K562 (cell line): ENCODE measurements around the gene CCDC34. TPM values are rescaled to one million over a fixed set of nuclear protein-coding genes. Genes with fewer than 3 reads are reported as not detected.
A peak's percentile ranks its signal among the peaks of the same experiment; 100 is the strongest.

Experiments
- ATAC-seq: fragments of 200-7000 bp; cut with Tn5 transposase; 3 replicates; pipeline ENCODE4 v1.9.1; 2020; ENCODE audit warnings: moderate library complexity
- BruUV-seq: library from RNA; stranded (reverse); fragments of 400-500 nt; replicated peaks from 2 replicates; lab custom pipeline; 2021; lab: Mats Ljungman, UMichigan
- CTCF ChIA-PET: fragments of 300-600 bp; formaldehyde crosslinking; extraction: SDS; loops from one replicate; lab custom pipeline; 2021; ENCODE audit warnings: low intra/inter-chr PET ratio; lab: Yijun Ruan, JAX
- POLR2A ChIA-PET: fragments of 300-600, 350-650 bp; sonication (Branson Sonifier 250); formaldehyde crosslinking; extraction: SDS; loops from one replicate; lab custom pipeline; 2021; ENCODE audit warnings: antibody characterized with exemption, inconsistent platforms; lab: Yijun Ruan, JAX
- DNase-seq, 4 experiments: peaks; one replicate each; pipeline versions ENCODE4 v3.0.0 to v3.0.0-alpha.2; 2011 to 2018; ENCODE audit warnings: low spot score in 3 of 4, mixed read lengths in 3 of 4; ENCODE audit errors: extremely low read depth in 1 of 4
- FAIRE-seq: peaks from 2 replicates; lab custom pipeline; 2011; peaks lifted over from hg19 to GRCh38; lab: Jason Lieb, UNC
- H2AFZ ChIP-seq: 2 replicates; pipeline ENCODE4 v1.6.0; 2011; ENCODE audit warnings: low read depth, low read length, control low read depth, inconsistent platforms
- H3K27ac ChIP-seq: fragments of 200-600 bp; 3 replicates; pipeline ENCODE4 v1.8.0; 2011; ENCODE audit warnings: low read depth, mild to moderate bottlenecking, control low read depth, inconsistent platforms, low read length, moderate library complexity, mixed read lengths; ENCODE audit errors: extremely low read depth
- H3K27me3 ChIP-seq, 2 experiments: fragments of 300-600 bp in 1 of 2; 2 replicates in 1 of 2; 3 replicates in 1 of 2; pipeline versions ENCODE4 v1.6.0 to v1.8.0; 2011; ENCODE audit warnings: inconsistent platforms in 2 of 2, low read length in 2 of 2, mild to moderate bottlenecking in 1 of 2, mixed read lengths in 1 of 2, moderate library complexity in 1 of 2; ENCODE audit not compliant: control insufficient read depth in 2 of 2, insufficient read depth in 2 of 2
- H3K36me3 ChIP-seq: fragments of 300-600 bp; 3 replicates; pipeline ENCODE4 v1.8.0; 2011; ENCODE audit warnings: mild to moderate bottlenecking, low read length, inconsistent platforms; ENCODE audit not compliant: control insufficient read depth, insufficient read depth
- H3K4me1 ChIP-seq, 2 experiments: fragments of 200-600 bp in 1 of 2; replicated peaks in 1 of 2; 2 replicates in 1 of 2; 3 replicates in 1 of 2; pipeline versions ENCODE4 v1.5.1 to v1.8.0; 2011; ENCODE audit warnings: inconsistent platforms in 2 of 2, low read length in 2 of 2, mild to moderate bottlenecking in 1 of 2, mixed read lengths in 1 of 2, moderate library complexity in 1 of 2; ENCODE audit not compliant: control insufficient read depth in 2 of 2, insufficient read depth in 2 of 2
- H3K4me2 ChIP-seq: 2 replicates; pipeline ENCODE4 v1.6.1; 2011; ENCODE audit warnings: low read length, control low read depth, inconsistent platforms, mixed read lengths; ENCODE audit not compliant: insufficient read depth
- H3K4me3 ChIP-seq: fragments of 200-600 bp; sonication (generic), shearing (Covaris generic); 2 replicates; pipeline ENCODE4 v1.5.1; 2016; ENCODE audit warnings: control low read depth, inconsistent platforms
- H3K79me2 ChIP-seq: fragments of 200-600 bp; 3 replicates; pipeline ENCODE4 v1.8.0; 2011; ENCODE audit warnings: low read length, inconsistent platforms; ENCODE audit not compliant: control insufficient read depth, insufficient read depth
- H3K9ac ChIP-seq, 2 experiments: 2 replicates each; pipeline versions ENCODE4 v1.6.0 to v1.6.1; 2011; ENCODE audit warnings: low read depth in 2 of 2, low read length in 2 of 2, control low read depth in 1 of 2, inconsistent platforms in 1 of 2, mild to moderate bottlenecking in 1 of 2, mixed read lengths in 1 of 2; ENCODE audit not compliant: insufficient read depth in 1 of 2
- H3K9me1 ChIP-seq: one replicate; pipeline ENCODE4 v1.6.0; 2011; ENCODE audit warnings: inconsistent platforms, mild to moderate bottlenecking, low read length, moderate library complexity; ENCODE audit not compliant: control insufficient read depth, insufficient read depth
- H3K9me3 ChIP-seq: replicated peaks from 2 replicates; pipeline ENCODE4 v1.5.1; 2011; ENCODE audit warnings: low read depth, low read length, inconsistent platforms; ENCODE audit not compliant: control insufficient read depth, insufficient read depth
- H4K20me1 ChIP-seq: replicated peaks from 2 replicates; pipeline ENCODE4 v1.6.1; 2011; ENCODE audit warnings: low read length, inconsistent platforms, mixed read lengths; ENCODE audit not compliant: control insufficient read depth, insufficient read depth
- GMEB1 ChIP-seq: fragments of 250-450 bp; sonication (Bioruptor Pico); IDR thresholded peaks from 2 replicates; pipeline ENCODE4 v1.4.0; 2020; ENCODE audit warnings: mild to moderate bottlenecking
- NFIC ChIP-seq: fragments of 450-650 bp; IDR thresholded peaks from 2 replicates; pipeline ENCODE4 v1.6.1; 2017; ENCODE audit warnings: mild to moderate bottlenecking, inconsistent platforms
- POLR2AphosphoS2 ChIP-seq: IDR thresholded peaks from 2 replicates; pipeline ENCODE4 v1.6.1; 2012; ENCODE audit warnings: low read length, improper control_type of control experiment
- RBM25 ChIP-seq: fragments of 200-400 bp; formaldehyde crosslinking; IDR thresholded peaks from 2 replicates; pipeline ENCODE4 v1.6.1; 2018; ENCODE audit warnings: low read length, low read depth, moderate library complexity; ENCODE audit not compliant: severe bottlenecking
- RFX1 ChIP-seq: fragments of 450-650 bp; IDR thresholded peaks from 2 replicates; pipeline ENCODE4 v1.6.1; 2016; ENCODE audit warnings: mild to moderate bottlenecking, moderate library complexity
- SPI1 ChIP-seq: IDR thresholded peaks from 2 replicates; pipeline ENCODE4 v1.6.1; 2011; ENCODE audit warnings: low read depth, low read length, control low read depth, borderline replicate concordance
- WGBS: fragments of 100-300 bp; shearing (Covaris generic); methylation state at CpG from one replicate; pipeline ENCODE4 v1.1.6; 2016; ENCODE audit warnings: low coverage, mixed read lengths; ENCODE audit not compliant: insufficient coverage; ENCODE audit errors: missing lambda C conversion rate; 5-methylcytosine and 5-hydroxymethylcytosine counted together
- in situ Hi-C: fragments of 300-500 bp; cut with MboI; formaldehyde crosslinking; loops from 4 replicates; pipeline ENCODE4 v1.15.0; 2018; ENCODE audit warnings: inconsistent platforms, mixed read lengths
- intact Hi-C: fragments of 100-400 bp; cut with micrococcal nuclease; formaldehyde crosslinking; loops from 2 replicates; pipeline ENCODE4 v1.14.2; 2022
- polyA plus RNA-seq, 8 experiments: library from polyadenylated mRNA; depleted of rRNA in 4 of 8; stranded (reverse) in 5 of 8; unstranded in 3 of 8; fragments of >200 nt; fragmentation: Nextera tagmentation in 2 of 8; fragmentation: Illumina TruSeq in 1 of 8; extraction: Ambion mirVana in 2 of 8; extraction: Trizol in 1 of 8; gene quantifications; 2 replicates each; pipeline versions ENCODE4 v1.2.1 to v1.2.3, GENCODE V29; 2011 to 2014; ENCODE audit warnings: inconsistent platforms in 1 of 8, missing spikeins in 1 of 8
- total RNA-seq, 7 experiments: library from RNA; depleted of rRNA in 6 of 7; stranded (reverse); fragments of >200 nt in 6 of 7; fragmentation: Illumina TruSeq in 2 of 7; extraction: Trizol in 2 of 7; gene quantifications; 2 replicates each; pipeline versions ENCODE4 v1.2.1 to v1.2.3, GENCODE V29; 2011 to 2021; ENCODE audit warnings: low replicate concordance in 1 of 7

CCDC34 gene
- total and polyA plus RNA-seq, 9 of the 15 experiments (the other 6 are each of a cell fraction or from before 2014, with no cell fraction given): 6.2 to 42.0 (median 15.7) TPM

GRCh38 chr11:27370374-27370773, 7.4 kb upstream of the CCDC34 start:
- CTCF ChIA-PET: no interaction called here
- no peak overlapping the region for H3K27ac ChIP-seq
- no peak for FAIRE-seq
- 18% methylated on average over 2 of the region's 2 CpGs for WGBS
- DNase-seq: peak in 2 of 4 experiments; percentile 10 to 42
- peak; percentile 57; the same call in 2 of the 3 replicates for ATAC-seq
- peak overlapping the region; percentile 25; the same call in 1 of the 2 replicates for H2AFZ ChIP-seq
- H3K36me3 ChIP-seq: no peaks in the 10 kb centered on the region; the same call in 2 of the 3 replicates
- H4K20me1 ChIP-seq: no peaks in the 10 kb centered on the region
- TF ChIP-seq RBM25 (no peak), SPI1 (peak; percentile 41; the same call in 1 of the 2 replicates), NFIC (peak; percentile 48), GMEB1 (CRISPR knock-in tag) (no peak), POLR2AphosphoS2 (no peak), RFX1 (peak; percentile 38)
- TF ChIP-seq, all 486 proteins: peak for 3
- H3K9me3 ChIP-seq: no peaks in the 10 kb centered on the region
- peak overlapping the region in 1 of 2 experiments; percentile 10; a peak in 1 of 4 replicates for H3K9ac ChIP-seq
- POLR2A ChIA-PET: interaction anchor here (0.5 to 1.3 kb wide), 5 partner anchors 9 to 738 kb away, joined by 3 to 6 read pairs (median 3); partner anchors contain the start of genes KIF18A and METTL15
- intact Hi-C loops (loop anchor here (5.0 kb wide), 1 partner anchor 102 kb away; the partner anchor contains the start of gene LGR4), in situ Hi-C loops (loop anchor here (5.0 kb wide), 1 partner anchor 52 kb away; no protein-coding TSS in a partner anchor)
- no peak overlapping the region for H3K4me3 ChIP-seq
- peaks cover 14 to 34% of the 10 kb centered on the region in 2 experiments; a peak in 4 of 5 replicates for H3K4me1 ChIP-seq
- H3K4me2 ChIP-seq: no peak overlapping the region
- no peaks in the 10 kb centered on the region for H3K79me2 ChIP-seq
- no TSS peak for BruUV-seq
- H3K9me1 ChIP-seq: no peaks in the 10 kb centered on the region
- no peaks in the 10 kb centered on the region for H3K27me3 ChIP-seq
